GM12875 (cell line): ENCODE data around the gene HLA-A.

Experiments
- H3K4me3 ChIP-seq: one replicate; pipeline ENCODE4 v1.5.1; 2011; ENCODE audit warnings: low read depth, low read length, control low read depth
- CTCF ChIP-seq: IDR thresholded peaks from 2 replicates; pipeline ENCODE4 v1.5.1; 2011; ENCODE audit warnings: low read depth, mild to moderate bottlenecking, control low read depth, inconsistent platforms, low read length, moderate library complexity, borderline replicate concordance; ENCODE audit not compliant: insufficient read depth

HLA-A gene

GRCh38 chr6:29945281-29945820 is 3.0 kb downstream of the HLA-A start:
- peak overlapping the region; percentile 33 for H3K4me3 ChIP-seq
- no peak for TF ChIP-seq CTCF

GRCh38 chr6:29946223-29947076 is 4.1 kb downstream of the HLA-A start:
- no peak overlapping the region for H3K4me3 ChIP-seq
- TF ChIP-seq CTCF = no peak

- no peak for TF ChIP-seq CTCF
- no peak overlapping the region for H3K4me3 ChIP-seq
Observed at GRCh38 chr6:29947077-29947980, 5.0 kb downstream of the HLA-A start.

GRCh38 chr6:29948277-29948676 is 5.9 kb downstream of the HLA-A start:
- TF ChIP-seq CTCF = no peak

GRCh38 chr6:29949934-29950333 is 7.6 kb downstream of the HLA-A start:
- no peak for TF ChIP-seq CTCF
- H3K4me3 ChIP-seq = no peak overlapping the region

More at GRCh38 chr6:29948277-29948676, 5.9 kb downstream of the HLA-A start:
- H3K4me3 ChIP-seq = no peak overlapping the region

GRCh38 chr6:29951882-29952281 is 9.6 kb downstream of the HLA-A start:
- TF ChIP-seq CTCF = no peak

GRCh38 chr6:29953001-29953441 is 10.7 kb downstream of the HLA-A start:
- no peak for TF ChIP-seq CTCF

More at GRCh38 chr6:29951882-29952281, 9.6 kb downstream of the HLA-A start:
- no peak overlapping the region for H3K4me3 ChIP-seq

More at GRCh38 chr6:29953001-29953441, 10.7 kb downstream of the HLA-A start:
- H3K4me3 ChIP-seq = no peak overlapping the region
